GM21723 (cell line): ENCODE results near the gene TAS2R41.
"Not testable (repeated sequence)": the region's sequence is repeated elsewhere in the genome, so short reads cannot be mapped to it uniquely, and the experiment has no call there.

Source experiments
- ATAC-seq: cut with Tn5 transposase; IDR thresholded peaks from one replicate; pipeline ENCODE4 v1.9.1; 2021; ENCODE audit warnings: mild to moderate bottlenecking, moderate library complexity; ENCODE audit not compliant: unreplicated experiment

TAS2R41 gene

DNA sequence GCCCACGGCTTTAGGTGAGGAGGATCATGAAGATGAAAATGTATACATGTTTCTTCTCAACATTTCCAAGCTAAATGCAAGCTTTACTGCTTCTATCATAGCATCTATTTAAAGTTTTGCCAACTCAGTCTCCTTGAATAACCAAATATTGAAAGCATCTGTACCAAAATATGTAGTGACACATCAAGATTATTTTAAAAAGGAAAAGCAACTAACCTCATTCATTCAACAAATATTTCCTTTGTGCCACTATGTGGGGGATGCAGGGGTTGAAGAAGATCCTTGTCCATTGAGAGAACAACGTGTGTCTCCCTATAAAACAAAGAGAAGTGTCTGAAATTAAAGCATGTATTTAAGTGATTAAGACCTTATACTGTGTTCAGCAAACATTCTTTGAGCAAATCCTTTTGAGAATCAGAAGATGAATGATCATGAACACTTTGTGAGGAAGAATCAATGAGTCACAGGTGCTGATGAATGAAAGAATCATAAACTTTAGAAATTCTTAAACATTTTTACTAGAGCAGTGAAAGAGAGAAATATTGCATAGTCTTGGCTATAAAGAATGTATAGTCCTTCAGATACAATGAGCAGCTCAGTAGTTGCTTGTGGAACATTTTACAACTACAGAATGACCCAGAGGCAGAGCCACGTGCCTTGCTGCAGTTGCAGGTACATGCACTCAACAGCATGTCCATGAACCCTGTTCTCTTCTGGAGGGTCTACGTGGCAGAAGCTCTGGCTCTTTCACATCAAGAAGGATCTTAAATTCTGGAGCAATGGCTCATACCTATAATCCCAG lies 20.5 kb upstream of the TAS2R41 start:
- ATAC-seq = no peak

DNA sequence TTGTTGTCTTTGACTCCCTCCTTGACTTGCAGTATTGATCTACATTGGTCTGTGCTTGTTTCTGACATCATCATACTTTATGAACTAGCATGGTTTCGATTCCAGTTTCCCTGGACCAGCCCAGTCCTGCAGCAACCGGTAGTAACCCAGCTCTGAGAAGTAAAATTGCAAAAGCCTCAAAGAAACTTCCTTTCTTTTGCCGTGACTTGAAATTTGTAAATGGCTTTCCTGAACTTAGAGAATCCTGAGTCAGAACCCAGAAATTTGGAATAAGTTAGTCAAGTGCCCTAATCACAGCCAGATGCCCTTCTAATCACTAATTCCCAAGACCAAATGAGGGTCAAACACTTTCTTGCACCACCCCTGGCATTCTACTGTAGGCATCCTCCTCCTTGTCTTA lies 19.4 kb upstream of the TAS2R41 start:
- no peak for ATAC-seq

DNA sequence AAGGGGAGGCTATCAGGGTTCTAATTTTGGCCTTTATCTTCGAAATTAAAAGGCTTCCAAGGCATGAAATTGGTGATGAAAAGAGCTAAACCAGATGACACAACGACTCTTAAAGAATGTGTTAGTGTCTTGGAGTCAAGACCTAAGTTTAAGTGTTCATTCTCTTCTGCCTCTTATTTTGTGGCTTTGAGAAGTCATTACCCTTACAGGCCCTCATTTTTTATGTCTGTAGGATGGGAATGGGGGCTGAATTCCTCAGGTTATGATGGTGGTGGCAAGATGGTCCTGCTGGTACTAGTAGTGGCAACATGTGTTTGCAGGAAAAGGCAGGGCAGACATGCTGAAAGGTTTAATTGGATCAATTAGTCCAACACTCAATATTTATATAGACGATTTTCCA lies 19.0 kb upstream of the TAS2R41 start:
- ATAC-seq = no peak

DNA sequence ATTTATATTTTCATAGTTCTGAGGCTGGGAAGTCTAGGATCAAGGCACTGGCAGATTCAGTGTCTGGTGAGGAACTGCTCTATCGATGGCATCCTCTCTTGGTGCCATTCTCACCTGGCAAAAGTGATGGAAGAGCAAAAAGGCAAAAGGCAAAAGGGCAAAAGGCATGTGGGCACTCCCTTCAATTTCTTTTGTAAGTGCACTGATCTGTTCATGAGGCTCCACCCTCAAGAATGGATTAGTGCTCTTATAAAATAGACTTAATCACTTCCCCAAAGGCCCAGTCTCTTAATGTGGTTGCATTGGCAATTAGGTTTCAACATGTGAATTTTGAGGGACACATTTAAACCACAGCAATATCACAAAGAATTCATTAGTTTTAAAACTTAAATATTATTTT lies 18.3 kb upstream of the TAS2R41 start:
- no peak for ATAC-seq

DNA sequence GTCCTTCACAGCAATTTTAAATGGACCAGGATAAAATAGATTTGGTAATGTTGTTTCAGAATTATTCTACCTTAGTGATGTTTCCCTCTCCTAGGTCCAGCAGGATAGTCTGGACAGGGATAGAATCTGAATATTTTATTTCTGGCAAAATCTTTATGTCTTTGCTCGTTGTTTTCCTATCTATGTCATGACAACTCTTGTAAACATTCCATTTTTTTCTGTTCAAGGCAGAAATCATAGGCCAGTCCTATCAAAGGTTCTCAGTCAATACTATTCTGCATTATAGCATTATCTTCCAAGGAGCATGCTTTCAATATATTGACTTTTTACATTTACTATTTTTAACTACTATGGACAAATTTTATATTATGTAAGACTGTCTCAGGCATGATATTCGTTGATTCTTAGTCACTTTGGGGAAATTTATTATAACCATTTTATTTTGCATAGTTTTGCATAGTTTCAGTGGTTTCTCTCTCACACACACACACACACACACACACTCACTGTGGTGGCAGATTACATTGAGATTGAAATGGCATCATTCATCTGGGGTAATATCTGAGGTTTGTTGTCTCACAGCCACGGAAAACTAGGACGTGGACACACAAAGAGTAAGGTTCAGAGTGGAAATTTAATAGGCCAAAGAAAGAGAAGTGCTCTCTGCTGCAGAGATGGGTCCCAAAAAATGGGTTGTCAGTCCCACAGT lies 17.2 kb upstream of the TAS2R41 start:
- ATAC-seq = no peak

DNA sequence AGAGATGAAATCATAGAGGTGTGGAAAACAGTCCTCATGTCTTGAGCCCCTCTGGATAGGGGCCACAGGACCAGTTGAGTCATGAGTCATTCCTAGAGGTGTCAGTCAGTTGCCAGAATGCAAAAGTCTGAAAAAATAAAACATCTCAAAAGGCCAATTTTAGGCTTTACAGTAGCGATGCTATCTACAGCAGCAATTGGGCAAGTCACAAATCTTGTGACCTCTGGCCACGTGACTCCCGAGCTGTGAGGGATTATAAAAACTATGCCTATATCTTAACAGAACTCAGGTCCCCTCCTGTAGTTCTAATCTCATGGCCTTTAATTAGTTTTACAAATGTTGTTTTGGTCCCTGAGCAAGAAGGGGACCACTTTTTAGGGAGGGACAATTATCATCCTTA lies 15.6 kb upstream of the TAS2R41 start:
- ATAC-seq = no peak

DNA sequence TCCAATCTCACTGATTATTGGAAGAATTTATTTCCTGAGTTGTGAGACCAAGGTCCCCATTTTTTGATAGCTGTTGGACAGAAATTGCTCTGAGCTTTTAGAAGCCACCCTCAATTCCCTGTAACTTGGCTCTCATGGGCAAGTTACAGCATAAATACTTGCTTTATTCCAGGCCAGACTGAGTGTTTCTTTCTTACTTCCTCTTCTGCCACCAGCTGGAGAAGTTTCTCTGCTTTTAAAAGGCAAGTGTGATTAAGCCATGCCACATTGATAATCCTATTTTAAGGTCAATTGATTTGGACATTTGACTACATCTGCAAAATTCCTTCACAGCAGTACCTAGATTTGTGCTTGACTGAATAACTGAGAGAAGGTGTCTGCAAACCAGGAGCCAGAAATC lies 14.1 kb upstream of the TAS2R41 start:
- no peak for ATAC-seq

DNA sequence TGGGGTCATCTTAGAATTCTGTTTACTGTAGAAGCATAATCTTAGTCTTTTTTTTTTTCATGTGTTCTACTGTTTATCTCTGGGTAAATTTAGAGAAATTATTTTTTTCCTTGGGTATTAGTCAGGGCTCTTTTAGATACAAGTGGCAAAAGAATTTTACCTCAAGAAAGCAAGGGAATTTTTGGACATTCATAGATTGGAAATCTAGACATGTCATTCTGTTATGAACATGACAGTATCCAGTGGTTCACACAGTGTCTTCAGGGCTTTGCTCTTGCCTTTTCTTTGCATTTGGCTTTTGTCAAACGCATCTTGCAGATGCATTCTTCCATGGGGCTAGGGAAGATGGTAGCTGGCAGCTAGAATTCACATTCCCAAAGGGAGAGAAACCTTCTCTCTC lies 13.7 kb upstream of the TAS2R41 start:
- ATAC-seq = no peak

DNA sequence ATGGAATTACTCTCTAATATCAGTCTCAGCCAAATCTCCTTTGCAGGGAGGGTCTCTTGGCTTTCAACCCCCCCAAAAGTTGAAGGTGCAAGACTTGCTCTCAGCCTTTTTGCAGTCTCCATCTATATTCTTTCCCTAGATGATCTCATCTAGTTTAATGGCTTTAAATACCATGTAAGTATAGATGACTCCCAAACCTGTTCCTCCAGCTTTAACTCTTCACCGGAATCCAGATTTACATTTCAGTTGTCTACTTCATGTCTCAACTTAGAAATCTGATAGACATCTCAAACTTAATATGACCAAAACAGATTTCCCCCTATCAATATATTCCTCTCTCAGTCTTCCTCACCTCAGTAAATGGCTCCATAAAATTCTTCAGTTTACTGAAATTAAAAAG lies 9.9 kb upstream of the TAS2R41 start:
- no peak for ATAC-seq

DNA sequence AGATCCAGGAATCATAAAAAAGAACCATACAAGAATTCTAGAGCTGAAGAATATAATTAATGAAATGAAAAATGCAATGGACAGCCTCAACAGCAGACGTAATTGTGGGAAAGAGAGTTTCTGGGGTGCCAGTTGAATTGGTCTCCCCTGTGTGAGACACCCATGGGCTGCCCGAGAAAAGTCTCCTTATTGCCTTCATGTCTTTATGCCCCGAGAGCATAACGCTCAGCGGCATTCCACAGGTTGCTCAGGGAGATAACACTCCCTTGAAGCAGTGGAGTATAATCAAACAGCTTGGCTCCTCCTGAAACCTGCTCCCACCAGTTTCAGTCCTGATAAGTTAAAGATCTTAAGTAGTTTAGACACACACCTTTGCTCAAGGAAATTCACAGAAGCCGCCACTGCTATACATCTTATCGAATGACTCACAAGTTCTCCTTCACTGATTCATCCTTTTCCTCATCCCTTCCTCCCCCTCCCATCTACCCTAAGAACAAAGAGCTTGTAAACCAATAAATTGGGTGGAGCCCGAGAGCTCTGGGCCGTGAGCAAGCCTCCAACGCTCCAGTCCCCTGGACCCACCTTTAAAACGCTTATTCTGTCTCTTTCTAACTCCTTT lies 5.5 kb upstream of the TAS2R41 start:
- ATAC-seq = not testable (repeated sequence)

DNA sequence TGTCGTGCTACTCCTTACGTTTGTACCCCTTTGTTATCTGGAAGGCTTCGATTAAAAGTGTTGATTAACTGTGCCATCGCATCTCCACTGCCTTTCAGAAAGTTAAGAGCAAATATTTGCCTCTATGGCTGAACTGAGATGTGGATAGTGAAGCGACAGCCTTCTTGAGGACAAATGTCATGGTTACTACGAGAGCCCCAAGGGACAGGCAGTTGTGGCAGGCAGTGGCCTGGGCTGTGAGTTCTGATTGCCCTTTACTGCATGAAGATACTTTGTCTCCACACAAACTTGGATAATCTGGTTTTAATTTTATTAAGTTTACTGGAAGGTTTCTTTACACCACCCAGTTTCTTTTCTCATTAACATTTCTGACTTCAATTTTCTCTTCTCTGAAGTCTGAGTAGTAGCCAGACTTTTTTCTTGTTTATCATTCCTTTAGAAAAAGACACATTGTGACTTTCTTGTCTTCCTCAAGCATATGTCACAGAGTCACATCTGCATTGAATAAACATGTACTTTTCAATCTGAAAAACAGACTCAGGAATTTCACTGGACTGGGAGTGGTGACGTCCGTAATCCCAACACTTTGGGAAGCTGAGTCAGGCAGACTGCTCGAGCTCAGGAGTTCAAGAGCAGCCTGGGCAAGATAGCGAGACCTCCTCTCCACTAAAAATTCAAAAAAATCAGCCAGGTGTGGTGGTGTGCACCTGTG lies 1.5 kb downstream of the TAS2R41 start:
- no peak for ATAC-seq

DNA sequence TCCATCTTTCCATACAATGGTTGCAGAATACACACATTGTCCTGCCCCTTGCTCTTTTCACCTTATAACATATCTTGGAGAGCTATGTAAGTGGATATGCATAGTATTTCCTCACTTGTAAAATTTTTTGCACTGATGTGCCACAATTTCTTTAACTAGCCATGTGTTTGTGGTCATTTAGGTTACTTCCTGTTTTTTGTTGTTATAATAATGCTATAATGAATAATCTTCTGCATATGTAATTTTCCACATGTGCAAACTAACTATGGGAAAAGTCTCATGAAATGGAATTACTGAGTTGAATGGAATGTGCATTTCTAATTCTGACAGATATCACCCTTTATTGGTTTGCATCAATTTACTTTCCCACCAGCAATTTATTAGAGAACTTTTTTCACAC lies 2.8 kb downstream of the TAS2R41 start:
- no peak for ATAC-seq

DNA sequence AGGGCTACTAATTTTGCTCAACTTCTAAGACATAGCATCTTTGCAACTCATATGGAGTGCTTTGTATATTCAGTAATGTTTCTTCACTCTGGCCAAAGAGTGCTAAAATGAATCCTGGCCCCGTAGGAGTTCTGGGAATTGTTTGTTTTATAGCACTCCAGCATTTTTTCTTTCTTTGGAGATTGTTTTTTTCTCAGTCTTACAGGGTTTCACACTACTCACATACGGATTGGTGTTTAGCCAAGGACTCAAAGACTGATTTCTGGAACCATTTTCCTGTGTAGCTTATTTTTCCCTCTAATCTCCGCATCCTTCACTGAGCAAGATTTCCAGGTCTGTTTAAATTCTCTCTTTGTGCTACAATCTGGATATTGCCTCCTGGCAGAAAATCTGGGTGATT lies 6.4 kb downstream of the TAS2R41 start:
- no peak for ATAC-seq

DNA sequence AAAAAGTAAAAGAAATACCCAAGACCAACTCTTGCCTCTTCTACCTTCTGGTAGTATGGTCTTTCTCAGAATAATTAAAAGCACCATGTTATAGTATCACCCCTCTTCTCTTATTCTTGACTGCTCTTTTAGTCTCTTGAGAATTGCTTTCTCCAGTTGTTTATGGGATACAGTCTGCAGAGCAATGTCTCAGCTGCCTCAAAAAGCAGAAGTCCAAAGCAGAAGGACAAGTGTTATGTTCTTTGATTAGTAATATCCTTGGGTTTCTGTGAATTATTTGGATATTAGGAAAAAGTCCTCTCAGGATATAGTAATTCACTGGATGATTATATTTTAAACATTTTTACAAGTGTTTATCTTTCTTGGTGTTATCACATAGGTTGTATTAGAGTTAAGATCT lies 7.4 kb downstream of the TAS2R41 start:
- no peak for ATAC-seq

DNA sequence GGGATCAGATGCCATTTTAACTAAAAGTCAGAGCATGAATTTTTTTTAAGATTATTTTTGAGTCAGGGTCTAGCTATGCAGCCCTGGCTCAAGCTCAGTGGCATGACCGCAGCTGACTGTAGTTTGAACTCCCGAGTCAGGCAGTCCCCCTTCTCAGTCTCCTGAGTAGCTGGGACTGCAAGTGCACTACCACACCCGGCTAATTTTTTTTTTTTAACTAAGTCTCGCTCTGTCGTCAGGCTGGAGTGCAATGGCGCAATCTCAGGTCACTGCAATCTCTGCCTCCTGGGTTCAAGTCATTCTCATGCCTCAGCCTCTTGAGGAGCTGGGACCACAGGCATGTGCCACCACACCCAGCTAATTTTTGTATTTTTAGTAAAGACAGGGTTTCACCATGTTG lies 7.8 kb downstream of the TAS2R41 start:
- ATAC-seq = no peak

DNA sequence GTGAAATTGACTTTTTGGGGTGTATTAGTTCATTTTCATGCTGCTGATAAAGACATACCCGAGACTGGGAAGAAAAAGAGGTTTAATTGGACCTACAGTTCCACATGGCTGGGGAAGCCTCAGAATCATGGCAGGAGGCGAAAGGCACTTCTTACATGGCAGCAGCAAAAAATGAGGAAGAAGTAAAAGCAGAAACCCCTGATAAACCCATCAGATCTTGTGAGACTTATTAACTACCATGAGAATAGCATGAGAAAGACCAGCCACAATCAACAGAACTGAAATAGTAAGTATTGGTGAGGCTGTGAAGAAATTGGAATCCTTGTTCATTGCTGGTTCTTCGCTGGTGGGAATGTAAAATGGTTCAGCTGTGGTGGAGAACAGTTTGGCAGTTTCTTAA lies 8.6 kb downstream of the TAS2R41 start:
- ATAC-seq = not testable (repeated sequence)

DNA sequence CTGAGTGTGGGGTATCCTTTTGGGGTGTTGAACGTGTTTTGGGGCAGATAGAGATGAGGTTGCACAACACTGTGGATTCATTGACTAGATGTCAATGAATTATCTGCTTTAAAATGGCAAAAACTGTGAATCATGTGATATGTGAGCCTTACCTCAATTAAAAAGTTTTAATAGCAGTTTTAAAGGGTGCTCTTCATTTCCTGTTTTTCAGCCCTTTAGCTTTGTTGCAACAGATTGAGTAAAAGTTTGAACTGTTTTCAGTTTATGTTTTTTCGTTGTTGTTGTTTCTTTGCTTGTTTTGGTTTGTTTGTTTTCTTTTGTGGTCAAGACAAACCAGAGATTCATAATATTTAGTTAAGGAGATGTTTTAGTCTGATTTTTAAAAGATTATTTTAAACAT lies 9.4 kb downstream of the TAS2R41 start:
- no peak for ATAC-seq

DNA sequence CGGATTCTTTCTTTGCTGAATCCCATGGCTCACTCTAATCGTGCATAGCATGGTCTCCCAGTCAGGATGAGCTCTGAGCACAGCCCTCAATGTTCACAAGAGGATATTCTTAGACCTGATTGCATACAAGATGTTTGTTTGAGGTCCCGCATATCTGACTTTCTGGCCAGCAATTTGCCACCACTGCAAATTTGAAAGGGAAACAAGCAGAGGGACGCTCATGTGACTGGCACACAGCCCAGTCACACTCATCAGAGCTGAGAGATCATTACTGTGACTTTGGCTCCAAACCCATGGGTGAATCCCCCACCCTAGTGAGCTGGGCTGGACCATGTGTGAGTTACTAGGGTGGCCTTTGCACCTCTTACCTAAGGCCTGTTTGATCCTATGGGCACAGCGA lies 9.9 kb downstream of the TAS2R41 start:
- no peak for ATAC-seq

DNA sequence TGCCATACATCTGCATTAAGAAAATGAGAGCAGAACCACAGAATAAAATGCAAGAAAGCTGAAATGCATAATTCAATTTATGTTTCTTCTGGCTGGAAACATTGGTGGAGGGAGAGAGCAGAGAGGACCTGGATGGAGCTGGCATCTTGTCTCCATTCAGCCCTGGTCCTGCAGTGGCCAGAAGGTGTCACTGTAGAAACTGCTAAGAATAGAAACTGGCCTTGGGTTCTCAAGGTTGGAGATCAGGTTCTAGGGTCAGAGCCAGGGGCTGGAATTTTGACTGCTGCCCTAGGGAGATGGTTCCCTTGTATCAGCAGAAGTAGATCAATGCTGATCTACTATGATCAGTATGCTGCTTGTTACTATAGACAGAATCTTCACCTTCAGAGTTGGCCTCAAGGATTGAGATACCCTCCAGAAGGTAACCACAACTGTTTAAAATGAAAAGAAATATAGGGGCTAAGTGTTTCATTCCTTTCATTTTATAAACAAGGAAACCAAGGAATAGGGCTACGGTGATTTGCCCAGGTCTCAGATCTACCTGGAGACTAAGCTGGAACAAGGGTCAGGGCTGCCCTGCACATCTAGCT lies 13.1 kb downstream of the TAS2R41 start:
- ATAC-seq = no peak

DNA sequence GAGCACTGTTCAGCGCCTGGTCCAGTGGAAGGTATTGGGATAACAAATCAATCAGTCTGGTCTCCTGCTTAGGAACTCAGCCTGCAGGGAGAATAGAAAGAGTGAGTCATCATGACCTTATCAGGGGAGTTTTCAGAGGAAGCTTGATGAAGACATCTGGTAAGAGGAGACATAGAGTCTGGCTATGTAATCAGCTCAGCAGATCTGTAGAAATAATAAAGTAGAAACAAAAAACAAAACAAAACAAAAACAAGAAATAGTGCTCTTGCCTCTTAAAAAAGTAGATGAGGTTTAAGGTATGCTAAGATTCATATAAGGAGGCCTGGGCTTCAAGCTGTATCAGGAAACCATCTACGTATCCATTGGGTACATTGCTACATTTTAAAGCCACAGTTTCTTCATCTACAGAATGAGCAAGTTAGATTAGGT lies 14.4 kb downstream of the TAS2R41 start:
- no peak for ATAC-seq
